Endothelial cell of umbilical vein (primary cell): ENCODE data around the gene NUDT3. TPM values are rescaled to one million over a fixed set of nuclear protein-coding genes. Genes with fewer than 3 reads are reported as not detected.
"Not testable (repeated sequence)": the region's sequence is repeated elsewhere in the genome, so short reads cannot be mapped to it uniquely, and the experiment has no call there.

Experiments
- BruUV-seq: library from RNA; stranded (reverse); fragments of 400-500 nt; replicated peaks from 2 replicates; lab custom pipeline; 2021; lab: Mats Ljungman, UMichigan
- CTCF ChIA-PET: fragments of 300-600, 350-600 bp; sonication (Branson Sonifier 250); formaldehyde crosslinking; loops from one replicate; lab custom pipeline; 2021; ENCODE audit warnings: antibody characterized with exemption, inconsistent platforms; lab: Charles Lee
- POLR2A ChIA-PET: fragments of 300-600, 350-600 bp; sonication (Branson Sonifier 250); formaldehyde crosslinking; loops from one replicate; lab custom pipeline; 2021; ENCODE audit warnings: antibody characterized with exemption, inconsistent platforms; lab: Charles Lee
- DNase-seq: peaks from one replicate; pipeline ENCODE4 v3.0.0-alpha.2; 2011; ENCODE audit warnings: low read depth, low spot score
- FAIRE-seq: peaks from 2 replicates; lab custom pipeline; 2011; peaks lifted over from hg19 to GRCh38; lab: Jason Lieb, UNC
- H2AFZ ChIP-seq: 2 replicates; pipeline ENCODE4 v1.6.0; 2012; ENCODE audit warnings: low read depth, low read length, control low read depth, inconsistent platforms
- H3K27ac ChIP-seq: 2 replicates; pipeline ENCODE4 v1.5.1; 2011; ENCODE audit warnings: low read depth, mild to moderate bottlenecking, control low read depth, low read length, moderate library complexity; ENCODE audit not compliant: insufficient read depth
- H3K27me3 ChIP-seq, 2 experiments: 2 replicates each; pipeline versions ENCODE4 v1.6.0 to v1.6.1; 2011; ENCODE audit warnings: low read length in 2 of 2, mixed read lengths in 1 of 2; ENCODE audit not compliant: control insufficient read depth in 2 of 2, insufficient read depth in 2 of 2
- H3K36me3 ChIP-seq, 2 experiments: 2 replicates in 1 of 2; 3 replicates in 1 of 2; pipeline ENCODE4 v1.5.1; 2011; ENCODE audit warnings: low read length in 2 of 2, mild to moderate bottlenecking in 1 of 2, moderate library complexity in 1 of 2; ENCODE audit not compliant: control insufficient read depth in 2 of 2, insufficient read depth in 2 of 2; ENCODE audit errors: extremely low read depth in 1 of 2
- H3K4me1 ChIP-seq: 3 replicates; pipeline ENCODE4 v1.5.1; 2011; ENCODE audit warnings: mild to moderate bottlenecking, low read length; ENCODE audit not compliant: control insufficient read depth, insufficient read depth; ENCODE audit errors: extremely low read depth
- H3K4me2 ChIP-seq: 2 replicates; pipeline ENCODE4 v1.6.1; 2011; ENCODE audit warnings: low read length, control low read depth, mixed read lengths; ENCODE audit not compliant: insufficient read depth
- H3K4me3 ChIP-seq, 3 experiments: fragments of 200-600 bp in 1 of 3; sonication (generic), shearing (Covaris generic) in 1 of 3; replicated peaks in 1 of 3; 2 replicates each; pipeline ENCODE4 v1.5.1; 2011 to 2016; ENCODE audit warnings: control low read depth in 3 of 3, low read length in 3 of 3, mild to moderate bottlenecking in 2 of 3, inconsistent platforms in 1 of 3, low read depth in 1 of 3, moderate library complexity in 1 of 3; ENCODE audit not compliant: insufficient read depth in 1 of 3
- H3K79me2 ChIP-seq: 2 replicates; pipeline ENCODE4 v1.6.0; 2012; ENCODE audit warnings: low read length, inconsistent platforms; ENCODE audit not compliant: control insufficient read depth, insufficient read depth
- H3K9ac ChIP-seq: replicated peaks from 2 replicates; pipeline ENCODE3; 2011; ENCODE audit warnings: low read length, control low read depth; ENCODE audit not compliant: insufficient read depth; ENCODE audit errors: extremely low read depth
- H3K9me1 ChIP-seq: replicated peaks from 3 replicates; pipeline ENCODE4 v1.6.0; 2011; ENCODE audit warnings: mild to moderate bottlenecking, low read length; ENCODE audit not compliant: control insufficient read depth, insufficient read depth; ENCODE audit errors: extremely low read depth
- H3K9me3 ChIP-seq: replicated peaks from 2 replicates; pipeline ENCODE4 v1.5.1; 2012; ENCODE audit warnings: low read length, inconsistent platforms; ENCODE audit not compliant: control insufficient read depth, insufficient read depth
- H4K20me1 ChIP-seq: replicated peaks from 2 replicates; pipeline ENCODE3; 2011; ENCODE audit warnings: mild to moderate bottlenecking, low read length; ENCODE audit not compliant: control insufficient read depth, insufficient read depth; ENCODE audit errors: extremely low read depth
- EZH2 ChIP-seq: IDR thresholded peaks from 2 replicates; pipeline ENCODE4 v1.6.1; 2012; ENCODE audit warnings: borderline replicate concordance, low read depth, mild to moderate bottlenecking, moderate library complexity, low read length, inconsistent platforms; ENCODE audit not compliant: severe bottlenecking
- FOS ChIP-seq: IDR thresholded peaks from 2 replicates; pipeline ENCODE4 v1.6.1; 2011; ENCODE audit warnings: mild to moderate bottlenecking, low read length, moderate library complexity, borderline replicate concordance; ENCODE audit not compliant: insufficient read depth
- GATA2 ChIP-seq: IDR thresholded peaks from 2 replicates; pipeline ENCODE4 v1.7.0; 2011; ENCODE audit warnings: low read depth, mild to moderate bottlenecking, moderate library complexity, mixed read lengths, low read length; ENCODE audit not compliant: insufficient read length, insufficient read depth
- JUN ChIP-seq: IDR thresholded peaks from 2 replicates; pipeline ENCODE4 v1.6.1; 2011; ENCODE audit warnings: borderline replicate concordance, low read depth; ENCODE audit not compliant: insufficient read length, insufficient read depth
- MYC ChIP-seq: IDR thresholded peaks from one replicate; pipeline ENCODE4 v1.6.1; 2011; ENCODE audit warnings: mild to moderate bottlenecking, low read depth, low read length
- POLR2A ChIP-seq: IDR thresholded peaks from 2 replicates; pipeline ENCODE4 v1.6.1; 2012; ENCODE audit warnings: low read depth, mild to moderate bottlenecking, control low read depth, low read length
- POLR2AphosphoS5 ChIP-seq: IDR thresholded peaks from 2 replicates; pipeline ENCODE4 v1.6.1; 2012; ENCODE audit warnings: low read depth, mild to moderate bottlenecking, control low read depth, low read length, moderate library complexity; ENCODE audit not compliant: insufficient read depth
- dilution Hi-C: fragments of 300-500 bp; cut with MboI; formaldehyde crosslinking; loops from one replicate; pipeline ENCODE4 v1.15.0; 2019; ENCODE audit warnings: low sequenced_read_pairs; ENCODE audit not compliant: extremely low pct_ligation_motif_present
- intact Hi-C: fragments of 100-400 bp; cut with micrococcal nuclease; formaldehyde crosslinking; loops from one replicate; pipeline ENCODE4 v1.10.0; 2022
- polyA plus RNA-seq, 4 experiments: library from polyadenylated mRNA; depleted of rRNA in 3 of 4; stranded (reverse) in 3 of 4; unstranded in 1 of 4; fragments of >200 nt; gene quantifications; 2 replicates each; pipeline versions ENCODE4 v1.2.1 to v1.2.3, GENCODE V29; 2011 to 2012; ENCODE audit warnings: missing spikeins in 1 of 4
- total RNA-seq: library from RNA; stranded (reverse); gene quantifications from 2 replicates; pipeline ENCODE4 v1.2.3, GENCODE V29; 2021
- TF ChIP-seq, protein P1 (sequence below), 2 donors: IDR thresholded peaks; 1 replicate in 1 of 2; 2 replicates in 1 of 2; pipeline ENCODE4 v1.5.1; 2011; ENCODE audit warnings: low read length in 2 of 2, mild to moderate bottlenecking in 2 of 2, moderate library complexity in 2 of 2, control low read depth in 1 of 2, inconsistent platforms in 1 of 2, low read depth in 1 of 2; ENCODE audit not compliant: insufficient read depth in 1 of 2; ENCODE audit errors: extremely low read depth in 1 of 2
- TF ChIP-seq, protein P2 (sequence below): IDR thresholded peaks from 2 replicates; pipeline ENCODE4 v1.6.1; 2011; ENCODE audit not compliant: insufficient read depth, insufficient read length

Gene NUDT3
- total and polyA plus RNA-seq, 2 donors (not counting 3 experiments of a cell fraction or from before 2014, with no cell fraction given), result 11.9 to 30.9 TPM

DNA sequence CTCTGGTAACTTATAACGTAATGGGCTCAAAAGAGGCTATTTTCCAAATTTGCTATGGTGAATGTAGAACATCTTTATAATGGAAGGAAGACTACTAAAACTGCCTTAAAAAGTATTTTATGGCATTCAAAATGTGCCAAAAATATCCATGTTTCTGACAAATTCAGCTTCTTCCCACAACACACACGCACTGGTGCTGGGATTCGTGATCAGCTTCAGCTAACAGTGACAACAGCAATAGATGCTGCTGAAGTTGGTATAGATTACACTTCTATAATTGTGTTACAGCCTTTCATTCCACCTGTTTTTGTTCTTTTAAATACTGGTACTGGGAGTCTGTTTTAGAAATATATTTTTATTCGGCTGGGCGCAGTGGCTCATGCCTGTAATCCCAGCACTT, 19.0 kb downstream of the NUDT3 start:
- dilution Hi-C loops (no loop called here), intact Hi-C loops (no loop called here)
- H3K4me3 ChIP-seq, result no peak overlapping the region
- FAIRE-seq (no peak), DNase-seq (no peak)
- ChIA-PET CTCF (interaction anchor here (1.0 kb wide), 1 partner anchor 124 kb away, joined by 3 read pairs; no protein-coding TSS in a partner anchor), POLR2A (no interaction called here)
- H3K4me1 ChIP-seq, result peaks cover 23% of the 10 kb centered on the region
- no peaks in the 10 kb centered on the region for H3K27me3 ChIP-seq
- peaks cover 75% of the 10 kb centered on the region for H3K79me2 ChIP-seq
- H3K4me2 ChIP-seq, result no peak overlapping the region
- H3K9ac ChIP-seq, result no peak overlapping the region
- no TSS peak for BruUV-seq
- H2AFZ ChIP-seq, result no peak overlapping the region
- no peaks in the 10 kb centered on the region for H3K36me3 ChIP-seq
- no peak overlapping the region for H3K27ac ChIP-seq
- peaks cover 7% of the 10 kb centered on the region for H4K20me1 ChIP-seq
- H3K9me1 ChIP-seq, result no peaks in the 10 kb centered on the region
- TF ChIP-seq, protein P1, sequence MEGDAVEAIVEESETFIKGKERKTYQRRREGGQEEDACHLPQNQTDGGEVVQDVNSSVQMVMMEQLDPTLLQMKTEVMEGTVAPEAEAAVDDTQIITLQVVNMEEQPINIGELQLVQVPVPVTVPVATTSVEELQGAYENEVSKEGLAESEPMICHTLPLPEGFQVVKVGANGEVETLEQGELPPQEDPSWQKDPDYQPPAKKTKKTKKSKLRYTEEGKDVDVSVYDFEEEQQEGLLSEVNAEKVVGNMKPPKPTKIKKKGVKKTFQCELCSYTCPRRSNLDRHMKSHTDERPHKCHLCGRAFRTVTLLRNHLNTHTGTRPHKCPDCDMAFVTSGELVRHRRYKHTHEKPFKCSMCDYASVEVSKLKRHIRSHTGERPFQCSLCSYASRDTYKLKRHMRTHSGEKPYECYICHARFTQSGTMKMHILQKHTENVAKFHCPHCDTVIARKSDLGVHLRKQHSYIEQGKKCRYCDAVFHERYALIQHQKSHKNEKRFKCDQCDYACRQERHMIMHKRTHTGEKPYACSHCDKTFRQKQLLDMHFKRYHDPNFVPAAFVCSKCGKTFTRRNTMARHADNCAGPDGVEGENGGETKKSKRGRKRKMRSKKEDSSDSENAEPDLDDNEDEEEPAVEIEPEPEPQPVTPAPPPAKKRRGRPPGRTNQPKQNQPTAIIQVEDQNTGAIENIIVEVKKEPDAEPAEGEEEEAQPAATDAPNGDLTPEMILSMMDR (IDR thresholded peaks at IDR 0.05; ENCODE audit: extremely low read depth in 1 of 2, insufficient read depth in 1 of 2, low read depth in 1 of 2, low read length in 2 of 2), result no peak
- TF ChIP-seq MYC (no peak), POLR2AphosphoS5 (no peak), FOS (no peak), POLR2A (no peak), GATA2 (no peak), JUN (no peak), EZH2 (no peak)
- TF ChIP-seq, protein P2, sequence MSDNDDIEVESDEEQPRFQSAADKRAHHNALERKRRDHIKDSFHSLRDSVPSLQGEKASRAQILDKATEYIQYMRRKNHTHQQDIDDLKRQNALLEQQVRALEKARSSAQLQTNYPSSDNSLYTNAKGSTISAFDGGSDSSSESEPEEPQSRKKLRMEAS, result no peak
- no peaks in the 10 kb centered on the region for H3K9me3 ChIP-seq

DNA sequence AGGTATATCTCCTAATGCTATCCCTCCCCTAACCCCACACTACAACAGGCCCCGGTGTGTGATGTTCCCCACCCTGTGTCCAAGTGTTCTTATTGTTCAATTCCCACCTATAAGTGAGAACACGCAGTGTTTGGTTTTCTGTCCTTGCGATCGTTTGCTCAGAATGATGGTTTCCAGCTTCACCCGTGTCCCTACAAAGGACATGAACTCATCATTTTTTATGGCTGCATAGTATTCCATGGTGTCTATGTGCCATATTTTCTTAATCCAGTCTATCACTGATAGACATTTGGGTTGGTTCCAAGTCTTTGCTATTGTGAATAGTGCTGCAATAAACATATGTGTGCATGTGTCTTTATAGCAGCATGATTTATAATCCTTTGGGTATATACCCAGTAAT, 20.6 kb downstream of the NUDT3 start:
- H3K27me3 ChIP-seq, DNase-seq, intact Hi-C loops, H2AFZ ChIP-seq, CTCF ChIA-PET, H3K4me3 ChIP-seq, H3K27ac ChIP-seq, H4K20me1 ChIP-seq, BruUV-seq, FAIRE-seq, dilution Hi-C loops, H3K4me2 ChIP-seq, H3K9me1 ChIP-seq, H3K9me3 ChIP-seq, POLR2A ChIA-PET, H3K9ac ChIP-seq, H3K36me3 ChIP-seq: not testable (repeated sequence)
- Histone ChIP-seq H3K4me1 (peaks cover 23% of the 10 kb centered on the region), H3K79me2 (peaks cover 72% of the 10 kb centered on the region)
